Epithelial cell of prostate (primary cell): ENCODE measurements around the gene TRAF2.

Experiments
- DNase-seq: peaks from one replicate; pipeline ENCODE4 v3.0.0-alpha.2; 2011; ENCODE audit warnings: low read depth, low spot score
- H3K27ac ChIP-seq: fragments of 450-650 bp; 2 replicates; pipeline ENCODE4 v1.5.1; 2017; ENCODE audit warnings: mild to moderate bottlenecking

TRAF2 gene

GRCh38 chr9:136956604-136957003 is 70.3 kb downstream of the TRAF2 start:
- no peak overlapping the region for H3K27ac ChIP-seq
- DNase-seq: no peak

DNA sequence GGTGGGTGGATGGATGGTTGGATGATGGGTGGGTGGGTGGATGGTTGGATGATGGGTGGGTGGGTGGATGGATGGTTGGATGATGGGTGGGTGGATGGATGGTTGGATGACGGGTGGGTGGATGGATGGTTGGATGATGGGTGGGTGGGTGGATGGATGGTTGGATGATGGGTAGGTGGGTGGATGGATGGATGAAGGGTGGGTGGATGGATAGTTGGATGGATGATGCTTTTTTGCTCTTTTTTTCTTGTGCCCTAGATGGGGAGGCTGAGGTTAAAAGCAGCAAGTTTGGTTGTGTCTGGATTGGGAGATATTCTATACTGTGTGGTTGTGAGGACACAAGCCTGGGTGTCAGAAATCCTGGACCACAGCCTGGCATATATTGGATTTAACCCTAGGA is 71.1 kb downstream of the TRAF2 start:
- no peak for DNase-seq
- no peak overlapping the region for H3K27ac ChIP-seq

- DNase-seq: no peak
- H3K27ac ChIP-seq: no peak overlapping the region
Observed at GRCh38 chr9:136957901-136958300, 71.6 kb downstream of the TRAF2 start.

DNA sequence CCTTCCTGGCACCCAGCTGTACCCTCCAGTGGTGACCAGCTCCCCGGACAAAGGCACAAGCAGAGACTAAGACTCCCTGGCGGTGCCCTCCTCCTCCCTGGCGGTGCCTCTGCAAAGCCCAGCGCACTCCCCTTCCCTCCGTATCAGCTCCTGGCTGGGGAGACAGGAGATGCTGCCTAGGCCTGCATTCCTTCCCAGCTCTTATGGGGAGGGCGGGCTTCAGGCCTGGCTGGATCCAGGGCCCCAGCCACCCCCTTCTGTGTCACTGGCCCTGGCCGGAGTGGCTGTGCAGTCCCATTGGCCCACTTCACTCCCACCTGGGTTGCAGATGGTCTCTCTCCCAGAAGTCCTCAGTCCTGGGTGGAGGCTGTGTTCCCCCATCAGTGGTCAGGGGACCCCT is 72.2 kb downstream of the TRAF2 start:
- H3K27ac ChIP-seq: no peak overlapping the region
- DNase-seq: no peak

DNA sequence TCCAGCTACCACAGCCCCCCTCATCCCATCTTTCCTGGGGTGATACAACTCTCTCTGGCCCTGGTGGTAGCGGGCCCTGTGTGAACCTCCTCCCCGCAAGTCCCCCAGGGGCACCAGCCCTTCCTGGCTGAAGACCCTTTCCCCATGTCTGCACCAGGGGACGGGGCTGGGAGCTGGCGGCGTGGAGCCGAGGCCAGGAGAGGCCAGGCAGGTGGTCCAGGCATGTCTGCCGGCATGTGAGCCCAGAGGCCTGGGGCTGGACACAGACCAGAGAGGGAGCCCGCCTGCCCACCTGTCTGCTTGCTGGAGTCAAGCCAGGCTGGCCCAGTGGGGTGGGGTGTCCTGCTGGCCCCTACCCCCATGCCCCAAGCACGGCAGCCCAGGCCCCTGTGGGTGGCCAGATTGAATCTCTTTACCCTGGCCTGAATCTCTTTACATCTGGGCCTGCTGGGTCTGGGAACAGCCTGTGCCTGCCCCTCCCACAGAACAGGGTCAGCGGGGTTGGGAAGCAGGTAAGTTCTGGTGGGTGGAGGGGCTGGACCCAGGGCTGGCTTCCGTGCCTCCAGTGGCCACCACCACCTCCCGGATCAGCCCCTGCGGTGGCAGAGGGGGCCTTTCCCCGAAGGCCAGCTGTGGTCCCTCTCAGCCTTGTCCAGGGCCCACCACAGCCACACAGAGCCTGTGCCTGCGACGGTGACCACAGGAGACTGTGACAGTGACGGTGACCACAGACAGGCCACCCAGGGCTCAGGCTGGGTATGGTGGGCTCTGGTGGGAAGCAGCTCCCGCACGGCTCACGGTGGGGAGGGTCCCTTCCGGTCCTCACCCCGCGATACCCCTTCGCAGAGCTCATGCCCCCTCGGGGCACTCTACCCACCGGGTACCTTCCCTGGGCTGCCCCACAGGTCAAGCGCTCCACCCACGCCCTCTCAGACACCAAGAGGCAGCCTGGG is 72.9 kb downstream of the TRAF2 start:
- no peak overlapping the region for H3K27ac ChIP-seq
- DNase-seq: no peak

DNA sequence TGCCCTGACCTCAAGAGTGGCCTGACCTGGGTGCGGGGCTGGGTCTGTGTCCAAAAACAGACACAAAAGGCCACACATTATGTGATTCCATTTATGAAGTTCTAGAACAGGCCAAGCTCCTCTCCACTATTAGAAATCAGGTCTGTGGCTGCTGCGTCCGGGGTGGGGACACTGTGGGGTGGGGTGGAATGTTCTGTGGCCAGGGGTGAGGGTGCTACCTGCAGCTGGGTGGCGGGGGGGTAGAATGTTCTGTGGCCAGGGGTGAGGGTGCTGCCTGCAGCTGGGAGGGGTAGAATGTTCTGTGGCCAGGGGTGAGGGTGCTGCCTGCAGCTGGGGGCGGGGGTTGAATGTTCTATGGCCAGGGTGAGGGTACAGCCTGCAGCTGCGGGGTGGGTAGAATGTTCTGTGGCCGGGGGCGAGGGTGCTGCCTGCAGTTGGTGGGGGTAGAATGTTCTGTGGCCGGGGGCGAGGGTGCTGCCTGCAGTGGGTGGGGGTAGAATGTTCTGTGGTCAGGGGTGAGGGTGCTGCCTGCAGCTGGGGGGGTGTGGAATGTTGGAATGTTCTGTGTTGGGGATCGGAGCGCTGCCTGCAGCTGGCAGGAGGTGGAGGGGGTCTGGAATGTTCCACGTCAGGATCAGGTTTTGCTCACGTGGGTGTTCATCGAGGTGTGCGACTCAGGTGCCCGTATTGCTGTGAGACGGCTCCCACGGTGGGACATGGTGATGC is 74.1 kb downstream of the TRAF2 start:
- no peak for DNase-seq
- H3K27ac ChIP-seq: no peak overlapping the region

GRCh38 chr9:136960938-136961275 is 74.6 kb downstream of the TRAF2 start:
- no peak for DNase-seq

DNA sequence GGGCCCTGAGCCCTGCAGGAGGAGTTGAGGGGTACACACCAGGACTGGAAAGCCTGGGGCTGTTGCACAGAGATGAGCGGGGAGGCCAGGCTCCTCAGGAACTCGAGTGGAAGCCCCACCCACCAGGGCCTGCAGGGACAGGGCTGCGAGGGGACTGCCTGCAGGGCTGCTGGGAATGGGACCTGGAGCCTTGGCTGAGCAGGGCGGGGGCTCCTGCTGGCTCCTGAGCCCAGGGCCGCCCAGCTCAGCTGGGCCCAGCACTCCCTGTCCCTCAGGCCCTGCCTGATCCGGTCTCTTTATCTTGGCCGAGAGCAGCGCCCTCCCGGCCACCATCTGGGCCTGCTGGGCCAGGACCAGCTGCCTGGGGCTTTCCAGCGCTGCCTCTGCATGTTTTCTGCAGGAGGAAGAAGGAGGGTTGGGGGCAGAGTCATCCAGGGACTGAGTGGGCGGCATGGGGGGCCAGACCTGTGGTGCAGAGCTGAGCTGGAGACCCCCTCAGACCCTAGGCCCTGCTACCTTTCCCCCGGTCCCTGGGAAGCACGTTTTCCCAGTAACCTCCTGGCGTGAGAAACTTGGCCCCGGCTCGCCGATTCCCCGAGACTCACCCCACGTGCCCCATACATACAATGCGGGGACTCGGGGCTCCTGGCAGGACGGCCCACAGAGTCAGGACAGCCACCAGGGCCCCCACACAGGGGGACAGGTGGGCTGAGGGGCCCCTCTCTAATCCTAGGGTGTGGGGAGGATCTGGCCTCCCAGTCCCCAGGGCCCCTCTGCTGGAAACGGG is 75.2 kb downstream of the TRAF2 start:
- DNase-seq: no peak
- no peak overlapping the region for H3K27ac ChIP-seq

More at GRCh38 chr9:136960938-136961275, 74.6 kb downstream of the TRAF2 start:
- H3K27ac ChIP-seq: no peak overlapping the region

- no peak for DNase-seq
- no peak overlapping the region for H3K27ac ChIP-seq
Observed at GRCh38 chr9:136962163-136962562, 75.8 kb downstream of the TRAF2 start.

- no peak overlapping the region for H3K27ac ChIP-seq
Observed at GRCh38 chr9:136962701-136963248, 76.5 kb downstream of the TRAF2 start.

GRCh38 chr9:136963341-136963740 is 77.0 kb downstream of the TRAF2 start:
- H3K27ac ChIP-seq: no peak overlapping the region
- no peak for DNase-seq

More at GRCh38 chr9:136962701-136963248, 76.5 kb downstream of the TRAF2 start:
- no peak for DNase-seq

DNA sequence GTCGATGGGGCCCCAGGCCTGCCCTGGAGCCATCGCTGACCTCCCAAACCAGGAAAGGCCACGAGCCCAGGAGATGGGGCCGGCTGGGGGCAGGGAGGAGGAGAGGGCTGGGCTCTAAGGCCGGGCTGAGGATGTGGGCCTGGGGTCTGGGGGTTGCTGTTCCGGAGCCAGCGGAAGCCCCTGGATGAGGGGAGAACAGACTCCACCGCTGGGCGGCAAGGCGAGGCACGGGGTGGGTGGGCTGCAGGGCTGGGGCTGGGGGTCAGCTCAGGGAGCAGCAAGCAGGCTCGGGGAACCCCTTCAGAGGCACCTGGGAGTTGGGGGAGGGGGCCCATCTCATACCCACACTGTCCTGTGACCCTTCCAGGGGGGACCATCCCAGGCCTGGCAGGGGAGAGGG is 77.4 kb downstream of the TRAF2 start:
- no peak for DNase-seq
- no peak overlapping the region for H3K27ac ChIP-seq

DNA sequence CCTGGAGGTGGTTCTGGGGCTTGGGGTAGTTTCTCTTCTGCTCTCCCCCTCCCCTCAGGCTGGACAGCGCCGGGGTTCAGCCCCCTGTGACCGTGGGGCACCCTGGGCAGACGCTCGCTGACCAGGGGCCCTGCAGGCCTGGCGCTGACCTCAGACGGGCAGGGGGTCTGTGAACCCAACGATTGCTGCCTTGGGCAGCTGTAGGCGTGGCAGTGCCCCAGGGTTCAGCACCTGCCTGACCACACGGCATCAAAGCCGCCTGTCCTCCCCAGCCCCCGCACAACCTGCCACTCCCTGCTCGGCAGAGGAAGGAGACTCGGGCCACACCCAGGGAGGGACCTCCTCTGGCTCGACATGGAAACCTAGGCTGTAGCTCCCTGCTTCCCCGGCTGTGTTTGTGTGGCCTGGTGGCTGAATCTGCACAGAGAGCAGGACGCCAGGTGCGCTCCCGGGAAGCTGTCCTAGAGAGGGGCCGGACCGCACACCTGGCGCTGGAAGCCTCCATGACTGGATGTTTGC is 77.9 kb downstream of the TRAF2 start:
- H3K27ac ChIP-seq: no peak overlapping the region

GRCh38 chr9:136964833-136965422 is 78.6 kb downstream of the TRAF2 start:
- no peak for DNase-seq
- H3K27ac ChIP-seq: no peak overlapping the region

More for the DNA sequence above, 77.9 kb downstream of the TRAF2 start:
- DNase-seq: no peak

GRCh38 chr9:136965771-136966484 is 79.6 kb downstream of the TRAF2 start:
- no peak for DNase-seq
- no peak overlapping the region for H3K27ac ChIP-seq

DNA sequence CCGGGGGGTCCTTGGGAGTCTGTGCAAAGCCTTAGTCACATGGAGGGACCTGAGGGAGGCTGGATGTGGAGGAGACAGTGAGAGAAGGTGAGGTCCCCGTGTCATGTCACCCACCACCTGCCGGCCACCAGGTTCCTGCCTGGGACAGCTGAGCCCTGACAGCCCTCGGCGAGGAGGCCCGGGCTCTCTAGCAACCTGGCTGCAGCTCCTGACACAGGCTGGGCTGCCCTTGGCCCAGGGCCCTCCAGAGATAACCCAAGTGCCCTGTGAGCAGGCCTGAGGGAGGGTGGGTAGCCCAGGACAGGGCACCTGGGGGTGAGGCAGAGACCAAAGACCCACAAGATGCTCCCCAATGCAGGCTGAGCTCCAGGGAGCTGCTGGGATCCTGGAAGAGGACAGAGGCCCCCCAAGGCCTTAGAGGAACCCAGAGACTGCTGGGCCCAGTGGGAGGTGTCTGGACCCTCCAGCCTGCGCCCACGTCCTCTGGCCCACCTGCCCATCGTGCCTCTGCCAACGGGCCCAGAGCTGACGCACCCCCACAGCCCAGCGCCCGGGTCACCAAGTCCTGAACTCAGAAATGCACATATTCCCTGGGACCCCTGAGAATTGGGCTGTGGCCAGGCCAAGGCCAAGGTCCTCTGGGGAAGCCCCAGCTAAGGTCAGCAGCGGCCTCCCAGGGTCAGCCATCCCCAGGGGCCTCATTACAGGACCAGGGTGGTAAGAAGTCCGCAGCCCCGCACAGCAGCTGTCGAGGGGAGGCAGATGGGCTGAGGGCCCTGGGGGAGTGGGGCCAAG is 82.2 kb downstream of the TRAF2 start:
- DNase-seq: no peak
- no peak overlapping the region for H3K27ac ChIP-seq

GRCh38 chr9:136969150-136969549 is 82.8 kb downstream of the TRAF2 start:
- no peak overlapping the region for H3K27ac ChIP-seq
- no peak for DNase-seq

DNA sequence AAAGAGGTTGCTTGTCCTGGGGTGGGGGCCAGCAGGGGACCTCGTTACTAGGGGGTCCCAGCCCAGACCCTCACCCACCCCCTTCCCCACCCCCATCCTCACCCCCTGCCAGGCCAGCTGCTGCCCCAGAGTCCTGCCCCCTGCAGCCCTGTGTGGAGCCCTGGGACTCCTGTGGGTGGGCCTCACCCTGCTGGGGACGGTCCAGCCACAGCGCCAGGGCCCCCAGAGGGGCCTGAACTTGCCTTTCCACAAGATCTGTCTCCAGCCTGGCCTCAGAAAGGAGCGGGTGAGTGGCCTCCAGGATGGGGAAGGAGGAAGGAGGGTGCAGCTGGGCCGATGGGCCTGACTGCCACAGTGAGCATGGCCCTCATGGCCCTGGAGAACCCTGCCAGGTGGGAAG is 83.5 kb downstream of the TRAF2 start:
- no peak overlapping the region for H3K27ac ChIP-seq
- DNase-seq: no peak
